SJSA1 (cell line): ENCODE data around the gene NPY1R. TPM values are rescaled to one million over a fixed set of nuclear protein-coding genes. Genes with fewer than 3 reads are reported as not detected.

Experiments used
- DNase-seq, 2 experiments: peaks; one replicate each; pipeline ENCODE4 v3.0.0-alpha.2; 2015 to 2020; ENCODE audit warnings: low spot score in 2 of 2, low read depth in 1 of 2
- H3K27ac ChIP-seq: fragments of 250-450 bp; sonication (Bioruptor Pico); 2 replicates; pipeline ENCODE4 v1.5.1; 2020; ENCODE audit warnings: mild to moderate bottlenecking, moderate library complexity
- H3K27me3 ChIP-seq: fragments of 250-450 bp; sonication (Bioruptor Pico); replicated peaks from 2 replicates; pipeline ENCODE4 v1.5.1; 2020; ENCODE audit warnings: mild to moderate bottlenecking, moderate library complexity
- H3K36me3 ChIP-seq: fragments of 250-450 bp; sonication (Bioruptor Pico); 2 replicates; pipeline ENCODE4 v1.5.1; 2020; ENCODE audit warnings: mild to moderate bottlenecking
- H3K4me1 ChIP-seq: fragments of 250-450 bp; sonication (Bioruptor Pico); replicated peaks from 2 replicates; pipeline ENCODE4 v1.6.1; 2021; ENCODE audit warnings: mild to moderate bottlenecking
- H3K4me3 ChIP-seq: fragments of 250-450 bp; sonication (Bioruptor Pico); 2 replicates; pipeline ENCODE4 v1.5.1; 2020; ENCODE audit warnings: mild to moderate bottlenecking
- H3K9me3 ChIP-seq: fragments of 250-450 bp; sonication (Bioruptor Pico); replicated peaks from 2 replicates; pipeline ENCODE4 v1.5.1; 2020; ENCODE audit warnings: mild to moderate bottlenecking
- total RNA-seq: library from RNA; depleted of rRNA; stranded (reverse); fragments of >200 nt; shearing (Covaris generic); gene quantifications from 2 replicates; pipeline ENCODE4 v1.2.3, GENCODE V29; 2014; rRNA removed

NPY1R gene
- total RNA-seq, 1 experiment from 2014 or later: not detected

DNA sequence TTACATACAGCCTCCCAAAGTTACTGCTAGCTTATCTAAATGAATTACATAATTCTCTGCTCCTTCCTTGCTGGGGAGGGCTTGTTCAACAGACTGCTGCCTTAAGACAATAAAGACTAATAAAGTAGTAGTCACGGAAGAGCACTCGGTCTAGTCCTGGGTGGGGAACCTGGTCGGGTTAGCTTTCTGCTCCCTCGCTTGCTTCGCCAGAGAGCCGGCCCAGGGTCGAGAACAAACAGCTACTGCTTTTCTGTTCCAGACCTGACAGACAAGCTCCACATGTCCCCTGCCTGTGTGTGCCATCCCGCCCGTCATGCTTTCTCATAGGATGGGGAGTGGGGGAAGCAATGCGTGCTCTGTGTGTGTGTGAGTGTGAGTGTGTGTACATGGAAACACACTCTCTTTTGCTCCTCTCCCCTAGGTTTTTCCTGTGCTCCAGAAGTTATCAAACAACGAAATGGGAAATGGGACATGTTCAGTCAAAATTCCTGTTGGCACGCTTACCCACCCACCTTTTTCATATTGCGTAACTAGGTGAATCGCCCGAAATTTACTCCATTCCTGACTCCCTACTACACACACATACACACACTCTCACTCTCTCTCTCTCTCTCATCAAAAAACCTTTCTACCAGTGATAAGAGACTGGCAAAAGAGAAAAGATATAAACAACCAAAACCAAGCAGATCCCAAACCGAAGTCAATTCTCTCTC, 1.3 kb downstream of the NPY1R start:
- no peak for DNase-seq
- Histone ChIP-seq H3K36me3 (no peaks in the 10 kb centered on the region), H3K4me1 (peaks cover 10% of the 10 kb centered on the region; the same call in 1 of the 2 replicates), H3K9me3 (no peaks in the 10 kb centered on the region), H3K27ac (no peak overlapping the region), H3K4me3 (no peak overlapping the region), H3K27me3 (peaks cover 31% of the 10 kb centered on the region)

GRCh38 chr4:163317110-163317509, 15.3 kb downstream of the NPY1R start:
- Histone ChIP-seq H3K4me3 (no peak overlapping the region), H3K27ac (no peak overlapping the region), H3K9me3 (no peaks in the 10 kb centered on the region), H3K27me3 (no peaks in the 10 kb centered on the region), H3K36me3 (no peaks in the 10 kb centered on the region), H3K4me1 (no peaks in the 10 kb centered on the region)
- no peak for DNase-seq

DNA sequence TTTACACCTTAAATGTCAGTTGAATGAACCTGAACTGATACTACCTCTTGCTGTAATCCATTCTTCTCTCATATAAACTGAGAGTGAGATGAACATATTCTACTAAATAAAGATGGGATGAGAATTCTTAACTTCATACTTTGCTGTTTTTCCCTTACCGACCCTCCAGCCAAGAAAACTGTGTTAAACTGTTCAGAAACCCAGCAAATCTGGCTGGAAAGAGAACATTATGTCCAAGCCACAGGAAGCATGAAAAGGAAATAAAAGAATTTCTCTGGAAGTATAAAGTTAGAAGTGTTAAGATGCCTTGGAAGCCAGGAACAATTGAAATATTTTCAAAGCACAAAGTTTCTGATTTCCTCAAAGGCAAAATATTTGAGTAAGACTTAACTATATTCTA, 22.9 kb downstream of the NPY1R start:
- H3K27ac ChIP-seq: no peak overlapping the region
- H3K4me3 ChIP-seq: no peak overlapping the region
- H3K9me3 ChIP-seq: no peaks in the 10 kb centered on the region
- H3K4me1 ChIP-seq: no peaks in the 10 kb centered on the region
- no peak for DNase-seq
- H3K27me3 ChIP-seq: no peaks in the 10 kb centered on the region
- H3K36me3 ChIP-seq: no peaks in the 10 kb centered on the region

- DNase-seq: no peak
Measured at GRCh38 chr4:163303069-163303468, 29.3 kb downstream of the NPY1R start.

GRCh38 chr4:163300445-163300844, 32.0 kb downstream of the NPY1R start:
- Histone ChIP-seq H3K4me1 (no peaks in the 10 kb centered on the region), H3K4me3 (no peak overlapping the region), H3K9me3 (no peaks in the 10 kb centered on the region), H3K27me3 (no peaks in the 10 kb centered on the region), H3K36me3 (no peaks in the 10 kb centered on the region), H3K27ac (no peak overlapping the region)
- DNase-seq: no peak

More at GRCh38 chr4:163303069-163303468, 29.3 kb downstream of the NPY1R start:
- Histone ChIP-seq H3K4me1 (no peaks in the 10 kb centered on the region), H3K27me3 (no peaks in the 10 kb centered on the region), H3K4me3 (no peak overlapping the region), H3K27ac (no peak overlapping the region), H3K9me3 (no peaks in the 10 kb centered on the region), H3K36me3 (no peaks in the 10 kb centered on the region)

- no peaks in the 10 kb centered on the region for H3K4me1 ChIP-seq
- H3K27ac ChIP-seq: no peak overlapping the region
- no peaks in the 10 kb centered on the region for H3K27me3 ChIP-seq
- no peaks in the 10 kb centered on the region for H3K9me3 ChIP-seq
- DNase-seq: no peak
- no peak overlapping the region for H3K4me3 ChIP-seq
- no peaks in the 10 kb centered on the region for H3K36me3 ChIP-seq
Measured at GRCh38 chr4:163295138-163295537, 37.3 kb downstream of the NPY1R start.

DNA sequence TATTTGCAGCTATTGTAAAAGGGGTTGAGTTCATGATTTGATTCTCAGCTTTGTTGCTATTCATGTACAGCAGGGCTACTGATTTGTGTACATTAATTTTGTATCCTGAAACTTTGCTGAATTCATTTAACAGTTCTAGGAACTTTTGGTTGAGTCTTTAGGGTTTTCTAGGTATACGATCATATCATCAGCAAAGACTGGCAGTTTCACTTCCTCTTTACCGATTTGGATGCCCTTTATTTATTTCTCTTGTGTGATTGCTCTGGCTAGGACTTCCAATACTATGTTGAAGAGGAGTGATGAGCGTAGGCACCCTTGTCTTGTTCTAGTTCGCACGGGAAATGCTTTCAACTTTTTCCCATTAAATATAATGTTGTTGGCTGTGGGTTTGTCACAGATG, 48.1 kb downstream of the NPY1R start:
- no peaks in the 10 kb centered on the region for H3K36me3 ChIP-seq
- DNase-seq: no peak
- H3K9me3 ChIP-seq: no peaks in the 10 kb centered on the region
- 0 out of 2 replicates have a peak, but pooled peaks cover 2% of the 10 kb centered on the region for H3K27me3 ChIP-seq
- no peaks in the 10 kb centered on the region for H3K4me1 ChIP-seq
- H3K27ac ChIP-seq: no peak overlapping the region
- no peak overlapping the region for H3K4me3 ChIP-seq

- Histone ChIP-seq H3K36me3 (no peaks in the 10 kb centered on the region), H3K27ac (no peak overlapping the region), H3K4me1 (no peaks in the 10 kb centered on the region), H3K4me3 (no peak overlapping the region), H3K9me3 (no peaks in the 10 kb centered on the region), H3K27me3 (no peaks in the 10 kb centered on the region)
- no peak for DNase-seq
Measured at GRCh38 chr4:163280703-163281519, 51.5 kb downstream of the NPY1R start.

DNA sequence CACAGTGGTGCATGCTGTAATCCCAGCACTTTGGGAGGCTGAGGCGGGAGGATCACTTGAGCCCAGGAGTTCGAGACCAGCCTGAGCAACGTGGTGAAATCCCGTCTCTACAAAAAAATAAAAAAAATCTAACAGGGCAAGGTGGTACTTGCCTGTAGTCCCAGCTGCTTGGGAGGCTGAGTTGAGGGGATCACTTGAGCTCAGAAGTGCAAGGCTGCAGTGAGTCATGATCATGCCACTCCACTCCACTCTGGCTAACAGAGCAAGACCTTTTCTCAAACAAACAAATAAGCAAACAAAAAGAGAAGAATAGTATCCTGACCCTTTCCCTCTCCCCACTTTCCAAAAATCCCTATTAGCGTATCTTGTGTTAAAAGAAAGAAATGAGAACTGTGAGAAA, 52.7 kb downstream of the NPY1R start:
- Histone ChIP-seq H3K27ac (no peak overlapping the region), H3K36me3 (no peaks in the 10 kb centered on the region)
- DNase-seq: no peak

DNA sequence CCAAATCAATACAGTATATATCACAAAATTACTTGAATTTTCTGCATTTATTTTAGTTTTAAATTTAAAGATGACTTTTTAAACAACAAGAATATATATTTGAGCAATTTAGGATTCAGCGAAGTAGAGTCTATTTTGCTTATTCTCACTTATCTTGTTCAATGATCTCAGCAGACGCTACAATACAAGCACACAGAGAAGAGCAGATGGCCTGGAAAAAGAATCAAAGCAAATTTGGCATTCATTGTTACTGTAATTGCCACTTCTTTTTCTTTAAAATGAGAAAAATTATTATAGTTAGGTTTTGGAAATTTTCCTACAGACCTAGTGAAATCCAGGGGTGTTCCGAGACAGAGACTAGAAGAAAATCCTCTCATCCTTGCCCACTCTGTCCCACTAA, 57.5 kb downstream of the NPY1R start:
- Histone ChIP-seq H3K27ac (no peak overlapping the region), H3K36me3 (no peaks in the 10 kb centered on the region), H3K4me3 (no peak overlapping the region), H3K9me3 (no peaks in the 10 kb centered on the region), H3K27me3 (no peaks in the 10 kb centered on the region), H3K4me1 (no peaks in the 10 kb centered on the region)
- DNase-seq: no peak

More for the DNA sequence above, 52.7 kb downstream of the NPY1R start:
- no peaks in the 10 kb centered on the region for H3K27me3 ChIP-seq
- H3K4me3 ChIP-seq: no peak overlapping the region
- no peaks in the 10 kb centered on the region for H3K9me3 ChIP-seq
- no peaks in the 10 kb centered on the region for H3K4me1 ChIP-seq

Other genes with a start within 250 kb of the NPY1R start
- gene NAF1, start 165.7 kb downstream of the NPY1R start, total RNA-seq: 6.8 and 8.1 TPM in 2 replicates
- not detected in 2 replicates for gene NPY5R, start 11.3 kb upstream of the NPY1R start, total RNA-seq
- not detected in 2 replicates for gene TKTL2, start 141.2 kb upstream of the NPY1R start, total RNA-seq
- gene TMA16, start 162.1 kb upstream of the NPY1R start, total RNA-seq: 26.2 and 41.0 TPM in 2 replicates